Vagina (tissue), 2 donors: ENCODE results near the gene CCDC169.

Experiments used
- POLR2A ChIP-seq, 2 donors: fragments of 450-650 bp; IDR thresholded peaks; one replicate each; pipeline ENCODE4 v1.6.1; 2017; ENCODE audit warnings: antibody characterized with exemption in 2 of 2, mild to moderate bottlenecking in 2 of 2, moderate library complexity in 2 of 2
- TF ChIP-seq, protein P1 (sequence below), 3 experiments: fragments of 450-650 bp in 2 of 3; fragments of 200-600 bp in 1 of 3; sonication (generic) in 1 of 3; IDR thresholded peaks; one replicate each; pipeline ENCODE4 v1.5.1; 2017 to 2019; ENCODE audit warnings: antibody characterized with exemption in 3 of 3, mild to moderate bottlenecking in 2 of 3, moderate library complexity in 2 of 3

GRCh38 chr13:36343766-36344165 is 46.2 kb upstream of the CCDC169 start:
- TF ChIP-seq, protein P1, sequence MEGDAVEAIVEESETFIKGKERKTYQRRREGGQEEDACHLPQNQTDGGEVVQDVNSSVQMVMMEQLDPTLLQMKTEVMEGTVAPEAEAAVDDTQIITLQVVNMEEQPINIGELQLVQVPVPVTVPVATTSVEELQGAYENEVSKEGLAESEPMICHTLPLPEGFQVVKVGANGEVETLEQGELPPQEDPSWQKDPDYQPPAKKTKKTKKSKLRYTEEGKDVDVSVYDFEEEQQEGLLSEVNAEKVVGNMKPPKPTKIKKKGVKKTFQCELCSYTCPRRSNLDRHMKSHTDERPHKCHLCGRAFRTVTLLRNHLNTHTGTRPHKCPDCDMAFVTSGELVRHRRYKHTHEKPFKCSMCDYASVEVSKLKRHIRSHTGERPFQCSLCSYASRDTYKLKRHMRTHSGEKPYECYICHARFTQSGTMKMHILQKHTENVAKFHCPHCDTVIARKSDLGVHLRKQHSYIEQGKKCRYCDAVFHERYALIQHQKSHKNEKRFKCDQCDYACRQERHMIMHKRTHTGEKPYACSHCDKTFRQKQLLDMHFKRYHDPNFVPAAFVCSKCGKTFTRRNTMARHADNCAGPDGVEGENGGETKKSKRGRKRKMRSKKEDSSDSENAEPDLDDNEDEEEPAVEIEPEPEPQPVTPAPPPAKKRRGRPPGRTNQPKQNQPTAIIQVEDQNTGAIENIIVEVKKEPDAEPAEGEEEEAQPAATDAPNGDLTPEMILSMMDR (IDR thresholded peaks at IDR 0.05), result no peak
- TF ChIP-seq POLR2A (IDR thresholded peaks at IDR 0.05), result no peak
